ENCODE measurements around the gene PIGR.
A peak's percentile ranks its signal among the peaks of the same experiment; 100 is the strongest.
"Not testable (repeated sequence)": the region's sequence is repeated elsewhere in the genome, so short reads cannot be mapped to it uniquely, and the experiment has no call there.

The PIGR gene

GRCh38 chr1:206931709-206932108 lies 14.6 kb downstream of the PIGR start:
- DNase-seq = no peak

GRCh38 chr1:206930210-206930798 lies 16.0 kb downstream of the PIGR start:
- DNase-seq = no peak

DNA sequence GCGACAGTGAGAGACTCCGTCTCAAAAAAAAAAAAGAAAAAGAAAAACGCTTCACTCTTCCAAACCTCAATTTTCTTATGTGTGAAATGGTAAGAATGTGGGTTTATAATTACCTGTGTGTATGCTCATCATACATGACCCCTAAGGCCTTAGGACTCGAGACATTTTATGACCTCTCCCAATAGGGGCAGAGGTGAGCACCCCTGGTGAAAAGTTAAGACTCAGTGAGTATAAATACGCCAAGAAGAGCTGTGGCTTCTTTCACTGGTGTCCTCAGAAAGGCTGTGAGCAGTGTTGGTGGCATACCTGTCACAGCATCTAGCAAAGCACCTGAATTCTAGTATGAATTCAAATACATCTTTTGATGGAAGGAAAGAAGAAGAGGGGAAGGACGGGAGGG lies 16.7 kb downstream of the PIGR start:
- DNase-seq = no peak

DNA sequence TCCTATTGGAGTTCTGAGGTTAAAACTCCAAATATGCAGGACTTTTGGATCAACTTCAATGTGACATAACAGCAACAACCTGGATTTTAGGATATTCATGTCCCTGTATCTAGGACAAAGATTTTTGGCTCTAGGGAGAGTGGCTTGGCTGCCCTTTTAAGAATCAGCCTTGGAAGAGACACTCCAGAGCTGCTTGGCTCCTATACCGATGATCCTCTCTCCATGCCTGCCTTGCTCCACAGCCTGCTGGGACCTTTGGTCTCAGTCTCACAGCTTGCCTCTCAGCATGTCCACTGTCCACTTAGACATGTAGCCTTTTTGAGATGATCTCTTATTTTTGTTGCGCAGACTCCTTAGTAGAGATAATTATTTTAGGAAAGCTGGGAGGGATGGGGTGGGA lies 20.0 kb downstream of the PIGR start:
- DNase-seq = no peak

- DNase-seq = no peak
Observed at GRCh38 chr1:206925106-206925736, 21.0 kb downstream of the PIGR start.

DNA sequence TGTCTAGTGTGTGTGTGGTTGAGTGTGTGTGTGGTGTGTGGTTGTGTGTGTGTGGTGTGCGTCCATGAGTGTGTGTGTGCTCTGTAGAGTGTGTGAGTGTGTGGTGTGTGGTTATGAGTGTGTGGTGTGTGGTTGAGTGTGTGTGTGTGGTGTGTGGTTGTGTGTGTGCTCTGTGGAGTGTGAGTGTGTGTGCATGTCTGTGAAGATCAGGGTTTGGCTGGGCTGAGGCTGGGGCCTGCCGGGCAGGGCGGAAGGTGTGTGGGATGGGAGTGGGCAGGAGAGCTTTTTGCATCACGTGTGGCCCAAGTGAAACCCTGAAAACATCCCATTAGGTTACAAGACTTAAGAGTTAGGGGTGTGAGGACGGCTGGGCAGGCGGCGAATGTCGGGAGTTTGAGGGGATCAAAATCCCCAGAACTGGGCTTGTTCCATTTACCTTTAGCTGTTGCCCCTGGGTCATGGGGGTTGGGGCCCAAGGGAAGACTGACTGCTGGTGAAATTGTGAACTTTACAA lies 21.6 kb downstream of the PIGR start:
- no peak for DNase-seq

GRCh38 chr1:206923961-206924557 lies 22.2 kb downstream of the PIGR start:
- not testable (repeated sequence) for DNase-seq

DNA sequence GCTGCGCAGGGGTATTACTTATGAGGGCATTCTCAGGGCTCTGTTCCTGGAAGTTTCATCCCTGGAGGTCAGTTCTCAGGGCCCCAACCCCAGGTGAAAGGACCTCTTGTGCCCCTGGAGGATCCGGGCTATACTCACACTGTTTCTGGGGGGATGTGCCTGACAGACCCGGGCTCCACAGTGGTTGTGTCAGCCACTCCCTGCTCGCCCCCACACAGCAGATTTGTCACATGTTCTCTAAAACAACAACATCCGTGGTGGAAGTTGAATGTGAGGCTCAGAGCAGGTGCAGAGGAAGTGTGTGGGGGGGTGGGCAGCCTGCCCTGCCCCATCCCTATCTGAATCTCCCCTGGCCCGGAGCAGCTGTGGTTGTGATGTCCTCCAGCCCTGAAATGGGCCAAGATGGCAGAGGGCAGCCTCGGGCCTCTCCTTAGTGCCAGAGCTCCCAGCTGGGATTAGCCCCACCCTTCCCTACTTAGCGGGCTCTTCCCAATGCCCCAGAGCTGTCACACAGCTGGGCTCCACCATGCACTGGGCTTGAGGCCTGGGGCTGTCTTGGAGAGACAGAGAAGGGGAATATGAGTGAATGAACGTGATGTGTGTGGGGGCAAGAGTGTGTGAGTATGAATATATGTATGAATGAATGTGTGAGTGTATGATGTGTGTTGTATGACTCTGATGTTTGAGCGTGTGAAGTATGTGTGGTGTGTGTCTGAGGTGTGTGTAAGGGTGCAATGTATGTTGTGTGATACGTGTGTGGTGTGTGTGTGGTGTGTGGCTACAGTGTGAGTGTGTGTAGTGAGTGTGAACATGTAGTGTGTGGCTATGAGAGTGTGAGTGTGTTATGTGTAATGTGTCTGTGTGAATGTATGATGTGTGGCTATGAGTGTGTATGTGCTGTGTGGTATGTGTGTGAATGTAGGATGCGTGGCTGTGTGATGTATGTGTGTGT lies 23.0 kb downstream of the PIGR start:
- no peak for DNase-seq

GRCh38 chr1:206922524-206922923 lies 23.7 kb downstream of the PIGR start:
- no peak for DNase-seq

GRCh38 chr1:206921772-206922265 lies 24.4 kb downstream of the PIGR start, which contains the start of gene FCMR:
Gene FCMR (minus strand): TSS chr1:206921941. CDS start chr1:206921854, 87 bp downstream.
- no peak for DNase-seq

GRCh38 chr1:206918076-206918475 lies 28.2 kb downstream of the PIGR start:
- no peak for DNase-seq

- no peak for DNase-seq
Observed at GRCh38 chr1:206916000-206916709, 30.1 kb downstream of the PIGR start.

DNA sequence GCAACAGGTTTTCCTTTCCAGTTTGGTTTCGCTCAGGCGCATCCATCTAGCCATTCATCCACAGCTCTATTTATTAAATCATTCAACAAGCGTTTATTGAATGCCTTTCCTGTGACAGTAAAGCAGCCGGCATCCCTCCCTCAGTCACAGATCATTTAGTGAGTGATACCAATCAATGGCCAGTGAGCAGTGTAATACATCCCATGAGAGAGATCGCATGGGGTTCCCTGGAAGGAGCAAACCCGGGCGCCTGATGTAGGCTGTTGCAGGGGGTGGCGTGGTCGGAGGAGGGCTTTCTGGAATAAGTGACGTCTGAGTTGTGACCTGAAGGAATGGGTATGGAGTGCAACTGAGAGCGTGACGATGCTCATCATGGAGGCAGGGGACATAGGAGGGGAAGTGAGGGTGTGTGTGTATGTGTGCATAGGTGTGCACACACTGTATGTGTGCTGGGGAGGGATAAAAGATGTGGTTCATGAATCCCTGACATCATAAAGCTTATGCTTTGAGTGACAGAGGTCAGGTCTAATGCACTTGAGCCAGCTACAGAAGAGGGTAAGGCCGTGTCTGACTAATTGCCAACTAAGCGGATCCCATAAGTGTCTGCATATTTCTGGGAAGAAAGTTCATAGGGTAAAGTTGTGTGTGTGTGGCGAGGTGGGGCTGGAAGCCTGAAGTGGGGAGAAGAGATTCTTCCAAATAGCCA lies 31.1 kb downstream of the PIGR start:
- DNase-seq = no peak

GRCh38 chr1:206913766-206914537 lies 32.3 kb downstream of the PIGR start:
- DNase-seq = no peak

DNA sequence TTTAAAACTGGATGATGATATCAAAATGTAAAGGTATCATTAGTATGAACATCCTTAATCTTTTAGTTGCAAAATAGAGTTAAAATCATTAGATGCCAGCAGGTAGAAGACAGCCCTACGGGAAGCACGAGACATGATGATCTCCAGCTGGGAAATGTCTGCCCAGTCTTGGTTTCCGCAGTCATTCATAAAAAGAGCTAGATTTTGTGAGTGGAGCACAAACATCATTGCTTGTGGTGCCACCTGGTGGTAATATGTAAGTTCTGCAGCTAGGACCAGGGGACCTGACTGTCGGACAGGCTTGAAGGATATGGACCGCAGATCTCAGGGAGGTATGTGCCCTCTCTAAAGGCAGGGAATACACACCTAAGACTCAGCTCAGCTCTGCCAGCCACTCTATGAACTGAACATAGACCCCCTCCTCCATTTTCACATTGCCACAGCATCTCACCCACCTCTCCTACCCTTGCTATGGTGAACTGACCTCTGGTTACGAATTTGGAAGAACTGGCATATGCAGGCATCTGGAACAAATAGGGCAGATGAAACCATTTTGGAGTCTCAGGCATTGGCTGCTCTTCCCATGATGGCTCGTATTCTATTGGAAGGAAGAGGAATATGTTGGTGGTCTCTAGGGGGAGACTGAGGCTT lies 33.7 kb downstream of the PIGR start:
- peak; percentile 81 for DNase-seq

DNA sequence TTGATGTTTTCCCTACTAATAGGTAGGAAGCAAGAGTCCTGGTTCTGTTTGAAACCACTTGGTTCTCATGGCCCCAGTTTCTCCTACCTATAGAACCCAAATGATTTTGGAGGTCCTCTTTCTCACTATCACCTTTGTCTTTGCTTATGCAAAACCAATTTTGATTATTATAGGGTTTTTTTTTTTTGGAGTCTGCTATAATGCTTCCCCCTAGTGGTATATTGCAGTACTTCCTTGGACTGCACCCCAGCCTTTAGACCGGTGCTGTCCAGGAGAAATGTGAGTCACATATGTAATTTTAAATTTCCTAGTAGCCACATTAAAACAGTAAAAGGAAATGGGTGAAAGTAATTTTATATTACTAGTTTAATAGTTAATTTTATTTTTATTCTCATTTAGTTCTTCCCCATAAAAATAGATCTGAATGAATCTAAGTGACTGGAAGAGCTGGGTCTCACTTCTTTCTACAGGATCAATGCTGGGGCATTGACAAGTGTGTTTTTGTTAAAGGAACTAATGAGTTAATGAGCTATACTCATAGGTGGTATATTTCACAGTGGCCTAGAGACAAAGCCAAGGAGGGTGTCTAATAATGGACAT lies 35.1 kb downstream of the PIGR start:
- no peak for DNase-seq

- DNase-seq = no peak
Observed at GRCh38 chr1:206909883-206910318, 36.4 kb downstream of the PIGR start.

- DNase-seq = peak; percentile 51
Observed at GRCh38 chr1:206909161-206909882, 36.9 kb downstream of the PIGR start.

GRCh38 chr1:206908038-206908437 lies 38.2 kb downstream of the PIGR start:
- no peak for DNase-seq

Measured in NCI-H1092 (cell line).